Loucy (cell line): ENCODE measurements around the gene PRR15.

Experiments
- H2AFZ ChIP-seq: fragments of 200-600 bp; sonication (generic); 2 replicates; pipeline ENCODE4 v1.6.0; 2016; ENCODE audit warnings: antibody characterized with exemption, mild to moderate bottlenecking, low read length, moderate library complexity
- H3F3A ChIP-seq: fragments of 200-600 bp; 2 replicates; pipeline ENCODE4 v1.6.0; 2016; ENCODE audit warnings: antibody characterized with exemption, low read depth, mild to moderate bottlenecking
- H3K27me3 ChIP-seq: fragments of 200-600 bp; sonication (generic); 2 replicates; pipeline ENCODE4 v1.6.1; 2014; ENCODE audit warnings: low read length, mild to moderate bottlenecking; ENCODE audit not compliant: insufficient read depth, poor library complexity, severe bottlenecking
- H3K36me3 ChIP-seq: fragments of 200-600 bp; sonication (generic); 2 replicates; pipeline ENCODE4 v1.6.1; 2016; ENCODE audit warnings: low read length; ENCODE audit not compliant: insufficient read depth
- H3K4me1 ChIP-seq: fragments of 200-600 bp; sonication (generic); 2 replicates; pipeline ENCODE4 v1.5.1; 2014; ENCODE audit warnings: low read length, mild to moderate bottlenecking; ENCODE audit not compliant: insufficient read depth, poor library complexity, severe bottlenecking
- H3K4me2 ChIP-seq: fragments of 200-600 bp; sonication (generic); 2 replicates; pipeline ENCODE4 v1.6.0; 2014; ENCODE audit warnings: antibody characterized with exemption, low read length, low read depth, mild to moderate bottlenecking; ENCODE audit not compliant: poor library complexity, severe bottlenecking
- H3K4me3 ChIP-seq: fragments of 200-600 bp; sonication (generic); 2 replicates; pipeline ENCODE4 v1.5.1; 2014; ENCODE audit warnings: low read length, mild to moderate bottlenecking, mixed read lengths; ENCODE audit not compliant: poor library complexity, severe bottlenecking
- H3K79me2 ChIP-seq: fragments of 200-600 bp; sonication (generic); 2 replicates; pipeline ENCODE4 v1.6.1; 2014; ENCODE audit warnings: low read length; ENCODE audit not compliant: insufficient read depth
- H3K9ac ChIP-seq: fragments of 200-600 bp; sonication (generic); 2 replicates; pipeline ENCODE4 v1.6.0; 2014; ENCODE audit warnings: mild to moderate bottlenecking, low read depth, low read length, moderate library complexity; ENCODE audit not compliant: poor library complexity, severe bottlenecking
- H3K9me2 ChIP-seq: fragments of 200-600 bp; sonication (generic); replicated peaks from 2 replicates; pipeline ENCODE4 v1.6.1; 2016; ENCODE audit warnings: low read depth, low read length, mixed read lengths
- H3K9me3 ChIP-seq: fragments of 200-600 bp; sonication (generic); 2 replicates; pipeline ENCODE4 v1.6.1; 2014; ENCODE audit warnings: mild to moderate bottlenecking, antibody characterized with exemption, low read length, low read depth; ENCODE audit not compliant: insufficient read depth
- H4K20me1 ChIP-seq: fragments of 200-600 bp; sonication (generic); 2 replicates; pipeline ENCODE4 v1.6.0; 2014; ENCODE audit warnings: antibody characterized with exemption, low read length, mild to moderate bottlenecking; ENCODE audit not compliant: insufficient read depth, poor library complexity, severe bottlenecking
- CTCF ChIP-seq: fragments of 200-600 bp; sonication (generic); conservative IDR thresholded peaks from 2 replicates; pipeline ENCODE4 v1.5.1; 2014; ENCODE audit warnings: mild to moderate bottlenecking, antibody characterized with exemption, low read length
- EZH2phosphoT487 ChIP-seq: fragments of 200-600 bp; IDR thresholded peaks from 2 replicates; pipeline ENCODE4 v1.6.1; 2018; ENCODE audit warnings: antibody characterized with exemption, mild to moderate bottlenecking, moderate library complexity, borderline replicate concordance

The PRR15 gene

GRCh38 chr7:29609162-29610037 lies 45.8 kb downstream of the PRR15 start:
- no peaks in the 10 kb centered on the region for H3K36me3 ChIP-seq
- H3K9me2 ChIP-seq = no peaks in the 10 kb centered on the region
- H3K9me3 ChIP-seq = no peaks in the 10 kb centered on the region
- no peaks in the 10 kb centered on the region for H4K20me1 ChIP-seq
- H3K4me1 ChIP-seq = peaks cover 4% of the 10 kb centered on the region
- TF ChIP-seq EZH2phosphoT487 (no peak), CTCF (peak; percentile 55)
- no peak overlapping the region for H3K4me3 ChIP-seq
- no peak overlapping the region for H3K4me2 ChIP-seq
- H3K27me3 ChIP-seq = no peaks in the 10 kb centered on the region
- H3K79me2 ChIP-seq = no peaks in the 10 kb centered on the region
- no peak overlapping the region for H3K9ac ChIP-seq
- H2AFZ ChIP-seq = no peak overlapping the region
- H3F3A ChIP-seq = no peaks in the 10 kb centered on the region

- H3F3A ChIP-seq = no peaks in the 10 kb centered on the region
Measured at GRCh38 chr7:29610086-29610485, 46.5 kb downstream of the PRR15 start.

GRCh38 chr7:29611941-29612544 lies 48.4 kb downstream of the PRR15 start:
- H3K36me3 ChIP-seq = no peaks in the 10 kb centered on the region
- H3K4me1 ChIP-seq = peaks cover 4% of the 10 kb centered on the region
- H3F3A ChIP-seq = no peaks in the 10 kb centered on the region
- no peak overlapping the region for H3K4me2 ChIP-seq
- H3K9me2 ChIP-seq = no peaks in the 10 kb centered on the region
- H3K27me3 ChIP-seq = no peaks in the 10 kb centered on the region
- no peak overlapping the region for H3K4me3 ChIP-seq
- no peak overlapping the region for H3K9ac ChIP-seq
- no peak overlapping the region for H2AFZ ChIP-seq
- TF ChIP-seq CTCF = no peak
- TF ChIP-seq EZH2phosphoT487 = no peak
- no peaks in the 10 kb centered on the region for H4K20me1 ChIP-seq
- no peaks in the 10 kb centered on the region for H3K9me3 ChIP-seq
- no peaks in the 10 kb centered on the region for H3K79me2 ChIP-seq

More at GRCh38 chr7:29610086-29610485, 46.5 kb downstream of the PRR15 start:
- Histone ChIP-seq H2AFZ (no peak overlapping the region), H3K9me3 (no peaks in the 10 kb centered on the region), H3K4me1 (peaks cover 4% of the 10 kb centered on the region), H3K27me3 (no peaks in the 10 kb centered on the region), H3K4me3 (no peak overlapping the region), H3K79me2 (no peaks in the 10 kb centered on the region), H3K36me3 (no peaks in the 10 kb centered on the region), H4K20me1 (no peaks in the 10 kb centered on the region), H3K9me2 (no peaks in the 10 kb centered on the region), H3K9ac (no peak overlapping the region), H3K4me2 (no peak overlapping the region)
- TF ChIP-seq EZH2phosphoT487 = no peak
- no peak for TF ChIP-seq CTCF
